Naive thymus-derived CD4-positive, alpha-beta T cell (primary cell): ENCODE measurements around the gene ZWILCH. TPM values are rescaled to one million over a fixed set of nuclear protein-coding genes. Genes with fewer than 3 reads are reported as not detected.

Source experiments
- ATAC-seq: fragments of 150-1000 bp; cut with Tn5 transposase; 2 replicates; pipeline ENCODE4 v1.10.0; 2021; ENCODE audit warnings: mild to moderate bottlenecking, moderate library complexity
- CTCF ChIA-PET: fragments of 350-600 bp; sonication (Branson Sonifier 250); formaldehyde crosslinking; loops from one replicate; lab custom pipeline; 2021; ENCODE audit warnings: antibody characterized with exemption; lab: Charles Lee
- POLR2A ChIA-PET: fragments of 350-600 bp; sonication (Branson Sonifier 250); formaldehyde crosslinking; loops from one replicate; lab custom pipeline; 2021; ENCODE audit warnings: antibody characterized with exemption, inconsistent platforms; lab: Charles Lee
- DNase-seq, 9 donors: peaks; one replicate each; pipeline versions ENCODE4 v3.0.0 to v3.0.0-alpha.2; 2020 to 2022; ENCODE audit warnings: mixed read lengths in 1 of 9
- H3K27ac ChIP-seq: one replicate; pipeline ENCODE4 v1.7.0; 2013; ENCODE audit warnings: mild to moderate bottlenecking, low read depth, low read length, moderate library complexity
- H3K27me3 ChIP-seq, 2 donors: one replicate each; pipeline ENCODE4 v1.7.0; 2013; ENCODE audit warnings: low read length in 2 of 2, mild to moderate bottlenecking in 2 of 2, moderate library complexity in 2 of 2; ENCODE audit not compliant: control insufficient read depth in 2 of 2, insufficient read depth in 2 of 2
- H3K36me3 ChIP-seq, 3 experiments: 1 replicate in 2 of 3; 2 replicates in 1 of 3; pipeline ENCODE4 v1.7.0; 2013; ENCODE audit warnings: low read length in 3 of 3, mild to moderate bottlenecking in 3 of 3, moderate library complexity in 1 of 3; ENCODE audit not compliant: insufficient read depth in 3 of 3, control insufficient read depth in 2 of 3
- H3K4me1 ChIP-seq, 2 donors: one replicate each; pipeline ENCODE4 v1.7.0; 2013; ENCODE audit warnings: low read length in 2 of 2, mild to moderate bottlenecking in 2 of 2, moderate library complexity in 1 of 2; ENCODE audit not compliant: control insufficient read depth in 2 of 2, insufficient read depth in 2 of 2
- H3K4me3 ChIP-seq: 2 replicates; pipeline ENCODE4 v1.7.0; 2013; ENCODE audit warnings: mild to moderate bottlenecking, low read length
- H3K9me3 ChIP-seq, 3 experiments: 1 replicate in 2 of 3; 2 replicates in 1 of 3; pipeline ENCODE4 v1.7.0; 2013; ENCODE audit warnings: low read length in 3 of 3; ENCODE audit not compliant: control insufficient read depth in 2 of 3
- H3K27ac Mint-ChIP-seq, 9 donors: one replicate each; pipeline ENCODE4 v1.8.0; 2020 to 2022; ENCODE audit warnings: mixed read lengths in 9 of 9, mild to moderate bottlenecking in 8 of 9, moderate library complexity in 5 of 9, inconsistent platforms in 2 of 9
- H3K27me3 Mint-ChIP-seq, 5 donors: one replicate each; pipeline ENCODE4 v1.8.0; 2021 to 2022; ENCODE audit warnings: mixed read lengths in 5 of 5, mild to moderate bottlenecking in 1 of 5
- H3K36me3 Mint-ChIP-seq, 5 donors: one replicate each; pipeline ENCODE4 v1.8.0; 2020 to 2022; ENCODE audit warnings: mixed read lengths in 5 of 5, mild to moderate bottlenecking in 3 of 5, inconsistent platforms in 1 of 5
- H3K4me1 Mint-ChIP-seq, 7 donors: one replicate each; pipeline ENCODE4 v1.8.0; 2020 to 2022; ENCODE audit warnings: mixed read lengths in 7 of 7, mild to moderate bottlenecking in 3 of 7, inconsistent platforms in 1 of 7
- H3K4me3 Mint-ChIP-seq, 10 donors: one replicate each; pipeline ENCODE4 v1.8.0; 2020 to 2022; ENCODE audit warnings: mild to moderate bottlenecking in 10 of 10, mixed read lengths in 10 of 10, moderate library complexity in 6 of 10, inconsistent platforms in 2 of 10
- H3K9me3 Mint-ChIP-seq, 11 donors: one replicate each; pipeline ENCODE4 v1.8.0; 2020 to 2022; ENCODE audit warnings: mixed read lengths in 11 of 11, mild to moderate bottlenecking in 4 of 11, inconsistent platforms in 1 of 11, moderate library complexity in 1 of 11
- intact Hi-C, 2 donors: fragments of 100-400 bp; cut with micrococcal nuclease; formaldehyde crosslinking; loops; one replicate each; pipeline ENCODE4 v1.15.1; 2023
- polyA plus RNA-seq, 2 donors: library from polyadenylated mRNA; unstranded; fragments of 300-500 nt; fragmentation: Illumina TruSeq; gene quantifications; one replicate each; pipeline ENCODE4 v1.2.3, GENCODE V29; 2021
- total RNA-seq, 6 experiments: library from RNA in 5 of 6; stranded (reverse) in 5 of 6; gene quantifications; 1 replicate in 5 of 6; 2 replicates in 1 of 6; pipeline ENCODE4 v1.2.3 and lab custom pipeline; 2021 to 2026

ZWILCH gene
- total and polyA plus RNA-seq, 7 experiments from 2014 or later = 4.3 to 20.3 (median 6.0) TPM

DNA sequence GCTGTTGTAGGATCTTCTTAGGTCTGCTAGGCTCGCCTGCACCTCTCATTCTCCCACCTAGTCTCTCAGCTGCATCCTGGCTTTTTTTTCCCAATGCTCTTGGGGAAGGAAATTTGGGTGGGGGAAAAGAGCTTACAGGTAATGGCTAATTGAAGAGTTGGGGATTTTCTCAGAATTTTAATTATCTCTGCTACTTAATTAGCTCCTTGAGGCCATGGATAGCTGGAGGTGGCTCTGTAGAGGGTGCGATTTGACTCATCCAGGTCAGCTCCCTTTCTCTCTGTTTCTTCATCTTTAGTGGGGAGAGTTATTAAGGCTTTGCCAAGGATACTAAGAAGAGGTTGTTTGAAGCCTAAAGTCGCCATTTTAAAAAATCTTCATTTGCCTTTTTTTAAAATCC lies 30.2 kb upstream of the ZWILCH start:
- ATAC-seq = no peak
- Histone ChIP-seq H3K36me3 (no peaks in the 10 kb centered on the region), H3K27me3 (no peaks in the 10 kb centered on the region), H3K4me3 (no peak overlapping the region), H3K4me1 (peaks cover 17 to 19% of the 10 kb centered on the region in 2 donors), H3K27ac (no peak overlapping the region), H3K9me3 (no peaks in the 10 kb centered on the region)
- Mint-ChIP-seq H3K27ac (peak overlapping the region in 8 of 9 donors; percentile 10 to 91 (median 80)), H3K4me1 (peaks cover 24 to 60% (median 49%) of the 10 kb centered on the region in 7 donors), H3K27me3 (no peaks in the 10 kb centered on the region), H3K4me3 (no peak overlapping the region), H3K36me3 (peaks cover 0 to 7% (median 5%) of the 10 kb centered on the region in 5 donors), H3K9me3 (no peaks in the 10 kb centered on the region)
- CTCF ChIA-PET = interaction anchor here (0.7 to 1.8 kb wide), 2 partner anchors 22 to 86 kb away, joined by 3 to 4 read pairs; partner anchors contain the start of gene SNAPC5
- intact Hi-C loops = loop anchor here in 1 of 2 donors (5.0 kb wide), 1 partner anchor 73 kb away; no protein-coding TSS in a partner anchor
- POLR2A ChIA-PET = interaction anchor here (1.3 kb wide), 1 partner anchor 29 kb away, joined by 5 read pairs; no protein-coding TSS in a partner anchor
- DNase-seq = no peak

GRCh38 chr15:66476535-66476934 lies 28.6 kb upstream of the ZWILCH start:
- intact Hi-C loops = no loop called here
- H3K4me1 Mint-ChIP-seq = peaks cover 14 to 47% (median 36%) of the 10 kb centered on the region in 7 donors
- ChIA-PET CTCF (no interaction called here), POLR2A (interaction anchor here (0.5 kb wide), 1 partner anchor 12 kb away, joined by 3 read pairs; no protein-coding TSS in a partner anchor)
- Histone ChIP-seq H3K27ac (no peak overlapping the region), H3K9me3 (no peaks in the 10 kb centered on the region), H3K27me3 (no peaks in the 10 kb centered on the region), H3K4me1 (peaks cover 9 to 10% of the 10 kb centered on the region in 2 donors), H3K4me3 (no peak overlapping the region), H3K36me3 (peaks cover 0 to 11% (median 0%) of the 10 kb centered on the region in 3 experiments)
- DNase-seq (no peak), ATAC-seq (no peak)
- no peaks in the 10 kb centered on the region for H3K9me3 Mint-ChIP-seq
- H3K27ac Mint-ChIP-seq = peak overlapping the region; percentile 4 to 91 (median 74)
- H3K27me3 Mint-ChIP-seq = no peaks in the 10 kb centered on the region
- peaks cover 0 to 16% (median 15%) of the 10 kb centered on the region in 5 donors for H3K36me3 Mint-ChIP-seq
- no peak overlapping the region for H3K4me3 Mint-ChIP-seq

GRCh38 chr15:66477011-66477410 lies 28.1 kb upstream of the ZWILCH start:
- POLR2A ChIA-PET = no interaction called here
- CTCF ChIA-PET = no interaction called here

GRCh38 chr15:66480267-66480666 lies 24.9 kb upstream of the ZWILCH start:
- intact Hi-C loops = no loop called here
- DNase-seq (no peak), ATAC-seq (no peak)
- Histone ChIP-seq H3K36me3 (peaks cover 0 to 44% (median 0%) of the 10 kb centered on the region in 3 experiments), H3K4me1 (no peaks in the 10 kb centered on the region), H3K27ac (no peak overlapping the region), H3K9me3 (no peaks in the 10 kb centered on the region), H3K4me3 (no peak overlapping the region), H3K27me3 (no peaks in the 10 kb centered on the region)
- peaks cover 8 to 39% (median 31%) of the 10 kb centered on the region in 5 donors for H3K36me3 Mint-ChIP-seq
- peaks cover 7 to 26% (median 15%) of the 10 kb centered on the region in 7 donors for H3K4me1 Mint-ChIP-seq
- ChIA-PET CTCF (no interaction called here), POLR2A (interaction anchor here (1.1 kb wide), 1 partner anchor 12 kb away, joined by 4 read pairs; no protein-coding TSS in a partner anchor)
- H3K9me3 Mint-ChIP-seq = no peaks in the 10 kb centered on the region
- H3K4me3 Mint-ChIP-seq = no peak overlapping the region
- peak overlapping the region in 6 of 9 donors; percentile 4 to 38 (median 14) for H3K27ac Mint-ChIP-seq
- no peaks in the 10 kb centered on the region for H3K27me3 Mint-ChIP-seq

More at GRCh38 chr15:66477011-66477410, 28.1 kb upstream of the ZWILCH start:
- ATAC-seq (no peak), DNase-seq (no peak)
- Mint-ChIP-seq H3K27me3 (no peaks in the 10 kb centered on the region), H3K4me3 (no peak overlapping the region), H3K4me1 (peaks cover 13 to 42% (median 31%) of the 10 kb centered on the region in 7 donors), H3K27ac (peak overlapping the region in 8 of 9 donors; percentile 25 to 91 (median 83)), H3K36me3 (peaks cover 0 to 21% (median 20%) of the 10 kb centered on the region in 5 donors), H3K9me3 (no peaks in the 10 kb centered on the region)
- peaks cover 0 to 15% (median 0%) of the 10 kb centered on the region in 3 experiments for H3K36me3 ChIP-seq
- no peaks in the 10 kb centered on the region for H3K27me3 ChIP-seq
- no peak overlapping the region for H3K4me3 ChIP-seq
- intact Hi-C loops = no loop called here
- H3K27ac ChIP-seq = no peak overlapping the region
- H3K4me1 ChIP-seq = peaks cover 7 to 9% of the 10 kb centered on the region in 2 donors
- no peaks in the 10 kb centered on the region for H3K9me3 ChIP-seq

DNA sequence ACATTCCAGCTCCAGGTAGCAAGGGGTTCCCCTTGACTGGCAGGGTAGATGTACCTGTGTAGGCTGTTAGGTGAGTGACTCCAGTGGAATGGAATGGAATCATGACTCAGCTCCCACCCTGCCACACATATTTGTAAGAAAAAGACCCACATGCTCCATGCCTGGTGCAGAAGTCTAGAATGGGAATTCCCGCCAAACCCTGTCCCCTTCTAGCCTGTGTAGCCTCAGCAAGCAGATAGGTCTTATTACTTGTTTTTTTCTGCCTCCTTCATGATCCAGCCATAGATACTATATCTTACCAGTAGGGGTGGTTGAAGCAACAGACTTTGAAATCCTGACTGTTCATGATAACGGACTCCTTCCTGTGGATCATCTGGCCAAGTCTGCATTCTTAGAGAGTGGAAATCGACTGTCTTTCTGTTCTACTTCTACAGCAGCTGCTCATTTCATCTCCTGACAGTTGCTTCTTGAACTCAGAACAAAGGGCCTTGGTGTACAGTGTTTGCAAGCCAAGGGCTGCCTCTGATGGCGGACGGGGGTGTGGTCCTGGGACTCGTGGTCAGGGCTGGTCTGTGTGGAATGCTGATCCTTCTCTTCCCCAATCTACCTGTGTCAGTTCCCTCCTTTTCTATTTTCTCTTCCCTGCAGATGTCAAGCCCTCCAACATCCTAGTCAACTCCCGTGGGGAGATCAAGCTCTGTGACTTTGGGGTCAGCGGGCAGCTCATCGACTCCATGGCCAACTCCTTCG lies 23.8 kb upstream of the ZWILCH start:
- Mint-ChIP-seq H3K27me3 (no peaks in the 10 kb centered on the region), H3K27ac (peak overlapping the region in 7 of 9 donors; percentile 4 to 74 (median 34)), H3K9me3 (no peaks in the 10 kb centered on the region), H3K36me3 (peaks cover 8 to 39% (median 29%) of the 10 kb centered on the region in 5 donors), H3K4me1 (peaks cover 3 to 19% (median 10%) of the 10 kb centered on the region in 7 donors), H3K4me3 (no peak overlapping the region)
- POLR2A ChIA-PET = no interaction called here
- Histone ChIP-seq H3K4me3 (no peak overlapping the region), H3K27ac (no peak overlapping the region), H3K36me3 (peaks cover 0 to 52% (median 0%) of the 10 kb centered on the region in 3 experiments), H3K27me3 (no peaks in the 10 kb centered on the region), H3K9me3 (no peaks in the 10 kb centered on the region), H3K4me1 (no peaks in the 10 kb centered on the region)
- CTCF ChIA-PET = no interaction called here
- DNase-seq (no peak), ATAC-seq (no peak)
- intact Hi-C loops = no loop called here

DNA sequence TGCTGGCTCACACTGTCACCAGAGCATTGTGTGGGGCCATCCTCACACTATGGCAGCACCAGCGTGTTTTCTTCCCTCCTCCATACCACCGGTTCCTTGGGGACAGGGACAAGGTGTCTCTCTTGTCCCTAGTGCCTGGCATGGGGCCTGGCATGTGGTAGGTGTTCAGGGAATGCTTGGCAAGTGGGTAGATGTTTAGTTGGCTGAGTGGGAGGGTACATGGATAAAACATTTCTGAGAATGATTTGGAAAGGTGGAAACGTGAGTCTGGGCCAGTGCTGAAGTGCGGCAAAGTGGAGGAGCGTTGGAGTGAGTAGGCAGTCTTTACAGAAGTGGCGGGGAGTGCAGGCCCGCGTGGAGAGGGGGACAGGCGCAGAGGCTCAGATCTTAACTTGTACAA lies 22.6 kb upstream of the ZWILCH start:
- DNase-seq = no peak
- H3K27ac ChIP-seq = no peak overlapping the region
- no peak for ATAC-seq
- Mint-ChIP-seq H3K27me3 (no peaks in the 10 kb centered on the region), H3K4me1 (peaks cover 0 to 15% (median 7%) of the 10 kb centered on the region in 7 donors), H3K36me3 (peaks cover 8 to 39% (median 27%) of the 10 kb centered on the region in 5 donors), H3K9me3 (no peaks in the 10 kb centered on the region), H3K4me3 (no peak overlapping the region), H3K27ac (peak overlapping the region in 6 of 9 donors; percentile 12 to 79 (median 47))
- H3K4me3 ChIP-seq = no peak overlapping the region
- peaks cover 0 to 65% (median 10%) of the 10 kb centered on the region in 3 experiments for H3K36me3 ChIP-seq
- H3K9me3 ChIP-seq = no peaks in the 10 kb centered on the region
- CTCF ChIA-PET = no interaction called here
- H3K4me1 ChIP-seq = no peaks in the 10 kb centered on the region
- intact Hi-C loops = no loop called here
- H3K27me3 ChIP-seq = no peaks in the 10 kb centered on the region
- POLR2A ChIA-PET = interaction anchor here (0.9 kb wide), 1 partner anchor 15 kb away, joined by 3 read pairs; the partner anchor contains the start of gene SNAPC5
